H9 (cell line): Measurements from ENCODE around the gene FSTL4. TPM values are rescaled to one million over a fixed set of nuclear protein-coding genes. Genes with fewer than 3 reads are reported as not detected.

Source experiments
- DNase-seq: peaks from one replicate; pipeline ENCODE4 v3.0.0-alpha.2; 2017
- H2AFZ ChIP-seq: one replicate; pipeline ENCODE4 v1.6.1; 2013; ENCODE audit warnings: mild to moderate bottlenecking, low read length, control low read depth, moderate library complexity
- H2AK5ac ChIP-seq: 2 replicates; pipeline ENCODE4 v1.6.1; 2013; ENCODE audit warnings: low read length, control low read depth, mixed read lengths; ENCODE audit not compliant: insufficient read length
- H2BK120ac ChIP-seq: one replicate; pipeline ENCODE4 v1.6.1; 2013; ENCODE audit warnings: low read depth, mild to moderate bottlenecking, low read length, control low read depth, inconsistent platforms; ENCODE audit not compliant: poor library complexity, severe bottlenecking
- H2BK12ac ChIP-seq: 2 replicates; pipeline ENCODE4 v1.6.1; 2013; ENCODE audit warnings: low read length, control low read depth, mixed read lengths, low read depth; ENCODE audit not compliant: insufficient read length
- H2BK15ac ChIP-seq: 2 replicates; pipeline ENCODE4 v1.6.1; 2013; ENCODE audit warnings: low read depth, low read length, control low read depth
- H2BK20ac ChIP-seq: one replicate; pipeline ENCODE4 v1.6.1; 2013; ENCODE audit warnings: low read depth, mild to moderate bottlenecking, low read length, control low read depth, inconsistent platforms; ENCODE audit not compliant: poor library complexity, severe bottlenecking
- H2BK5ac ChIP-seq: 2 replicates; pipeline ENCODE4 v1.6.1; 2013; ENCODE audit warnings: low read length, control low read depth, mixed read lengths; ENCODE audit not compliant: insufficient read length
- H3K14ac ChIP-seq: 2 replicates; pipeline ENCODE4 v1.6.1; 2013; ENCODE audit warnings: low read length, control low read depth; ENCODE audit not compliant: insufficient read depth
- H3K18ac ChIP-seq: 2 replicates; pipeline ENCODE4 v1.6.1; 2013; ENCODE audit warnings: low read depth, mild to moderate bottlenecking, mixed read lengths, low read length, control low read depth; ENCODE audit not compliant: insufficient read length
- H3K23ac ChIP-seq: 2 replicates; pipeline ENCODE4 v1.6.1; 2013; ENCODE audit warnings: low read length, control low read depth, mixed read lengths, low read depth; ENCODE audit not compliant: insufficient read length
- H3K23me2 ChIP-seq: 2 replicates; pipeline ENCODE4 v1.6.1; 2013; ENCODE audit warnings: low read depth, mild to moderate bottlenecking, mixed read lengths, low read length, control low read depth; ENCODE audit not compliant: insufficient read length, poor library complexity, severe bottlenecking
- H3K27ac ChIP-seq: 2 replicates; pipeline ENCODE4 v1.5.1; 2013; ENCODE audit warnings: low read length, control low read depth, mixed read lengths, low read depth; ENCODE audit not compliant: insufficient read length
- H3K27me3 ChIP-seq: 2 replicates; pipeline ENCODE4 v1.6.1; 2013; ENCODE audit warnings: low read length, control low read depth, inconsistent platforms; ENCODE audit not compliant: insufficient read depth
- H3K4ac ChIP-seq: 2 replicates; pipeline ENCODE4 v1.6.1; 2013; ENCODE audit warnings: low read depth, mild to moderate bottlenecking, control low read depth, inconsistent platforms, low read length, moderate library complexity
- H3K4me1 ChIP-seq: 2 replicates; pipeline ENCODE4 v1.6.1; 2013; ENCODE audit warnings: low read length, control low read depth, inconsistent platforms; ENCODE audit not compliant: insufficient read depth
- H3K4me2 ChIP-seq: 2 replicates; pipeline ENCODE4 v1.6.1; 2013; ENCODE audit warnings: low read length, control low read depth, mixed read lengths; ENCODE audit not compliant: insufficient read length, insufficient read depth
- H3K56ac ChIP-seq: 2 replicates; pipeline ENCODE4 v1.6.1; 2013; ENCODE audit warnings: low read depth, mild to moderate bottlenecking, mixed read lengths, low read length, control low read depth; ENCODE audit not compliant: insufficient read length
- H3K79me1 ChIP-seq: 2 replicates; pipeline ENCODE4 v1.6.1; 2013; ENCODE audit warnings: low read depth, mild to moderate bottlenecking, moderate library complexity, low read length, control low read depth, inconsistent platforms; ENCODE audit not compliant: insufficient read depth, poor library complexity, severe bottlenecking
- H3K79me2 ChIP-seq: 2 replicates; pipeline ENCODE4 v1.6.1; 2013; ENCODE audit warnings: low read length, control low read depth, inconsistent platforms; ENCODE audit not compliant: insufficient read depth
- H3K9ac ChIP-seq: 2 replicates; pipeline ENCODE4 v1.6.1; 2013; ENCODE audit warnings: low read length, control low read depth, mixed read lengths; ENCODE audit not compliant: insufficient read length; ENCODE audit errors: extremely low read depth
- H3K9me3 ChIP-seq: one replicate; pipeline ENCODE4 v1.6.1; 2013; ENCODE audit warnings: low read depth, low read length, inconsistent platforms; ENCODE audit not compliant: control insufficient read depth
- H3T11ph ChIP-seq: one replicate; pipeline ENCODE4 v1.6.1; 2013; ENCODE audit warnings: mild to moderate bottlenecking, low read length, control low read depth, inconsistent platforms
- H4K20me1 ChIP-seq: one replicate; pipeline ENCODE4 v1.6.1; 2013; ENCODE audit not compliant: control insufficient read depth, insufficient read length, insufficient read depth
- H4K5ac ChIP-seq: 2 replicates; pipeline ENCODE4 v1.6.1; 2013; ENCODE audit warnings: low read depth, mild to moderate bottlenecking, mixed read lengths, low read length, control low read depth; ENCODE audit not compliant: insufficient read length
- H4K8ac ChIP-seq: replicated peaks from 2 replicates; pipeline ENCODE4 v1.6.1; 2013; ENCODE audit warnings: low read length, control low read depth, mixed read lengths, low read depth; ENCODE audit not compliant: insufficient read length
- H4K91ac ChIP-seq: 2 replicates; pipeline ENCODE4 v1.6.1; 2013; ENCODE audit warnings: low read depth, mild to moderate bottlenecking, moderate library complexity, mixed read lengths, low read length, control low read depth; ENCODE audit not compliant: insufficient read length
- H3K27ac Mint-ChIP-seq, 3 experiments: 2 replicates in 2 of 3; 3 replicates in 1 of 3; pipeline ENCODE4 v1.8.0; 2020 to 2021; ENCODE audit warnings: mixed read lengths in 3 of 3, mild to moderate bottlenecking in 1 of 3, moderate library complexity in 1 of 3
- H3K27me3 Mint-ChIP-seq: 2 replicates; pipeline ENCODE4 v1.8.0; 2021; ENCODE audit warnings: low read depth, mild to moderate bottlenecking, moderate library complexity, mixed read lengths
- H3K36me3 Mint-ChIP-seq, 3 experiments: 2 replicates in 2 of 3; 3 replicates in 1 of 3; pipeline ENCODE4 v1.8.0; 2020 to 2021; ENCODE audit warnings: low read depth in 3 of 3, mixed read lengths in 3 of 3; ENCODE audit not compliant: insufficient read depth in 1 of 3
- H3K4me1 Mint-ChIP-seq, 2 experiments: 2 replicates each; pipeline ENCODE4 v1.8.0; 2020; ENCODE audit warnings: mixed read lengths in 2 of 2
- H3K4me3 Mint-ChIP-seq, 2 experiments: 2 replicates in 1 of 2; 3 replicates in 1 of 2; pipeline ENCODE4 v1.8.0; 2020 to 2021; ENCODE audit warnings: mild to moderate bottlenecking in 2 of 2, mixed read lengths in 2 of 2, moderate library complexity in 1 of 2
- H3K9me3 Mint-ChIP-seq, 2 experiments: 2 replicates in 1 of 2; 3 replicates in 1 of 2; pipeline ENCODE4 v1.8.0; 2020; ENCODE audit warnings: mild to moderate bottlenecking in 2 of 2, mixed read lengths in 2 of 2, moderate library complexity in 1 of 2
- CTCF ChIP-seq: fragments of 200-600 bp; sonication (generic); conservative IDR thresholded peaks from 3 replicates; pipeline ENCODE4 v1.8.0; 2021; ENCODE audit warnings: antibody characterized with exemption, mild to moderate bottlenecking
- WGBS: extraction: QIAGEN DNeasy Blood & Tissue Kit; methylation state at CpG from one replicate; pipeline ENCODE4 v1.1.7; 2013; ENCODE audit warnings: missing lambda C conversion rate, low lambda C conversion rate, mixed read lengths; ENCODE audit not compliant: insufficient read length; ENCODE audit errors: extremely low coverage; 5-methylcytosine and 5-hydroxymethylcytosine counted together
- total RNA-seq: library from RNA; stranded (reverse); gene quantifications from 2 replicates; pipeline ENCODE4 v1.2.1, GENCODE V29; 2021

The FSTL4 gene
- total RNA-seq, 1 experiment from 2014 or later: 5.7 TPM

- no peak overlapping the region for H2BK15ac ChIP-seq
- H3K9ac ChIP-seq: no peak overlapping the region
- no peaks in the 10 kb centered on the region for H3K79me2 ChIP-seq
- no peaks in the 10 kb centered on the region for H3K27me3 ChIP-seq
- no peak overlapping the region for H3K18ac ChIP-seq
- no peak overlapping the region for H3K27ac ChIP-seq
- peaks cover 25 to 29% of the 10 kb centered on the region in 2 experiments for H3K4me1 Mint-ChIP-seq
- no peak overlapping the region for H3K56ac ChIP-seq
- H2BK5ac ChIP-seq: no peak overlapping the region
- no peak overlapping the region for H2BK12ac ChIP-seq
- peaks cover 3% of the 10 kb centered on the region; the same call in 1 of the 2 replicates for H3K27me3 Mint-ChIP-seq
- no peak overlapping the region for H3K14ac ChIP-seq
- no peak overlapping the region for H2BK120ac ChIP-seq
- H2AFZ ChIP-seq: no peak overlapping the region
- no peak overlapping the region for H2AK5ac ChIP-seq
- no peak for DNase-seq
- H4K20me1 ChIP-seq: no peaks in the 10 kb centered on the region
- H3K36me3 Mint-ChIP-seq: no peaks in the 10 kb centered on the region
- H3K9me3 Mint-ChIP-seq: no peaks in the 10 kb centered on the region
- no peak overlapping the region for H3K23ac ChIP-seq
- no peak overlapping the region for H3K27ac Mint-ChIP-seq
- WGBS: no CpG with 5 or more reads among the region's 3 CpGs
- H3K4me3 Mint-ChIP-seq: no peak overlapping the region
- H3K4me2 ChIP-seq: no peak overlapping the region
- no peak for TF ChIP-seq CTCF
- H4K8ac ChIP-seq: no peak overlapping the region
- no peak overlapping the region for H4K5ac ChIP-seq
- H3K23me2 ChIP-seq: no peaks in the 10 kb centered on the region
- no peak overlapping the region for H3T11ph ChIP-seq
- no peak overlapping the region for H4K91ac ChIP-seq
- no peak overlapping the region for H3K4ac ChIP-seq
- H3K79me1 ChIP-seq: no peaks in the 10 kb centered on the region
- H2BK20ac ChIP-seq: no peak overlapping the region
- H3K4me1 ChIP-seq: no peaks in the 10 kb centered on the region; the same call in 1 of the 2 replicates
- H3K9me3 ChIP-seq: no peaks in the 10 kb centered on the region
These were observed 87.2 kb downstream of the FSTL4 start for GRCh38 chr5:133525126-133525525.
